ENCODE measurements around the gene SPACDR.

SPACDR gene

DNA sequence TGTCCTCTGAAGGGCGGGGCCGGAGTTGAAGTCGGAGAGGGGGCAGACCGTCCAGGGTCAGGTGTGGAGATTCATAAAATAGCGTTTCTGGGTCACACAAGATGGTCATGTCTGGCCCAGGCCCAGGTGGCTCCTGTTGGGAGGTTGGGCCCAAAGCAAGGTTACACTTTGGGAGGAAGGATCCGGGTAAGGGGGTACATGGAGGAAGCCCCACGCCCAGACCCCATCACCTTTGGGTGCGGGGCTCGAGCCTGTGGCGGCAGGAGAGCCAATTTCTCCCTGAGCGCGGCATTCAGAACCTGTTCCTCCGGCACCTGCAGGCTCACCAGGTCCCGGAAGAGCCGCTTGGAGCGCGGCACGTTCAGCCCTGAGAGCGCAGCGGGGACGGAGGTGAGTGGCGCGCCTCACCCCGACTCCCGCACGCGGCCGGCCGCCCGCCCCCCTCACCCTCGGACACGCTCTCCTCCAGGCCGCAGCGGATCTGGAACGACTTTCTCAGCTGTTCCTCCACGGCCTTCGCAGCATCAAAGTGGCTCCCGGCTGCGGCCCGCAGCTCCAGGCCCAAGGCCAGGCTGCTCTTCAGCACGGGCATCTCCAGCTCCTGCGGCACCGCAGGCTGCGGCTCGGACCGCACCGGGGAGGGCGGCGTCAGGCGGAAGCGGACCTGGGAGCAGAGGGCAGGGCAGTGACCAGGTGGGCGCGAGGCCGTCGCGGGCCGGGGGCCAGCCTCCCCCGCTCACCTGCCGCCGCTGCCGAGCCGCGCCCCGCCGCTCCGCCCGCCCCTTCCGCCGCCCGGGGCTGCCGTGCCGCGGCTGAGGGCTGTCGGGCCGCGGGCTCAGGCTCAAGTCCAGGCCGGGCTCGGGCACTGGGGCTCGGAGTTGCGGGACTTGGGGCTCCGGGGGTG, 28.4 kb downstream of the SPACDR start:
- DNase-seq (ENCODE audit: insufficient read length, low spot score) (no peak), FAIRE-seq (no peak)
- TF ChIP-seq, protein P1, sequence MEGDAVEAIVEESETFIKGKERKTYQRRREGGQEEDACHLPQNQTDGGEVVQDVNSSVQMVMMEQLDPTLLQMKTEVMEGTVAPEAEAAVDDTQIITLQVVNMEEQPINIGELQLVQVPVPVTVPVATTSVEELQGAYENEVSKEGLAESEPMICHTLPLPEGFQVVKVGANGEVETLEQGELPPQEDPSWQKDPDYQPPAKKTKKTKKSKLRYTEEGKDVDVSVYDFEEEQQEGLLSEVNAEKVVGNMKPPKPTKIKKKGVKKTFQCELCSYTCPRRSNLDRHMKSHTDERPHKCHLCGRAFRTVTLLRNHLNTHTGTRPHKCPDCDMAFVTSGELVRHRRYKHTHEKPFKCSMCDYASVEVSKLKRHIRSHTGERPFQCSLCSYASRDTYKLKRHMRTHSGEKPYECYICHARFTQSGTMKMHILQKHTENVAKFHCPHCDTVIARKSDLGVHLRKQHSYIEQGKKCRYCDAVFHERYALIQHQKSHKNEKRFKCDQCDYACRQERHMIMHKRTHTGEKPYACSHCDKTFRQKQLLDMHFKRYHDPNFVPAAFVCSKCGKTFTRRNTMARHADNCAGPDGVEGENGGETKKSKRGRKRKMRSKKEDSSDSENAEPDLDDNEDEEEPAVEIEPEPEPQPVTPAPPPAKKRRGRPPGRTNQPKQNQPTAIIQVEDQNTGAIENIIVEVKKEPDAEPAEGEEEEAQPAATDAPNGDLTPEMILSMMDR (IDR thresholded peaks at IDR 0.05; ENCODE audit: insufficient read depth, missing control alignments), result no peak

GRCh38 chr7:100434297-100435144, 29.5 kb downstream of the SPACDR start:
- no peak for FAIRE-seq
- DNase-seq (ENCODE audit: insufficient read length, low spot score), result no peak

DNA sequence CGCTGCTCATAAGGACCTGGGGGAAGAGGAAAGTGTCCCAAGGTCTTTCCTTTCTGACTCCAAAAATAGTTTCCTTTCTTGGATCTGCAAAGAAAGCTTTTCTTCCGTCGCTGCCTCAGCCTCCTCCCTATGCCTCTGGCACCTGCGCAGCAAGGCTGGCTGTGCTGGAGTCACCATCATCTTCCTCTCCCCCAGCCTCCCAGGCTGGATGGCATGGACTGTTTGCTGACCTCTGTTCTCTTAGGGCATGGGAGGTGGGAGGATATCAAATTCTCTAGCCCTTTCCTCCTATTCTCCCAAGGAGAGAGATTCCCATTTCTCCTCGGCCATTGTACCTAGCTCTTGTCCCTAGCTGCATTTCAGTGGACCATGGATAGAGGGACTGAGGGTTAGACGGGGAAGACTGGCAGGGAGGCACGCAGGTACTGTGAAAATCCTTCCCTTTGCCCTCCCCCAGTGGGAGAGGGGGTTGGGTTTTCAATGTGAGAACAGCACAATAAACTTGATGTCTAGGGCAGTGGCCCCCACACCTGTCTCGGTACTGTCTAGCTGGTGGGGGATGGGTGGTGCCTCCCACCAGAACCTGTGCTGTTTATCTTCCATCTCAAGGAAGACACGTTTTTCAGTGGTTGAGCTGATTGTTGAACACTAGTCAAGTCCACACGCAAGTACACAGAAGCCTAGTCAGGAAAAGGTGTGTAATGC, 30.3 kb downstream of the SPACDR start:
- DNase-seq (ENCODE audit: insufficient read length, low spot score) (no peak), FAIRE-seq (no peak)
- TF ChIP-seq, protein P1 (IDR thresholded peaks at IDR 0.05; ENCODE audit: insufficient read depth, missing control alignments), result no peak

More at GRCh38 chr7:100434297-100435144, 29.5 kb downstream of the SPACDR start:
- TF ChIP-seq, protein P1 (IDR thresholded peaks at IDR 0.05; ENCODE audit: insufficient read depth, missing control alignments), result no peak

- FAIRE-seq, result no peak
- TF ChIP-seq, protein P1 (IDR thresholded peaks at IDR 0.05; ENCODE audit: insufficient read depth, missing control alignments), result no peak
Observed at GRCh38 chr7:100433276-100433591, 30.8 kb downstream of the SPACDR start.

DNA sequence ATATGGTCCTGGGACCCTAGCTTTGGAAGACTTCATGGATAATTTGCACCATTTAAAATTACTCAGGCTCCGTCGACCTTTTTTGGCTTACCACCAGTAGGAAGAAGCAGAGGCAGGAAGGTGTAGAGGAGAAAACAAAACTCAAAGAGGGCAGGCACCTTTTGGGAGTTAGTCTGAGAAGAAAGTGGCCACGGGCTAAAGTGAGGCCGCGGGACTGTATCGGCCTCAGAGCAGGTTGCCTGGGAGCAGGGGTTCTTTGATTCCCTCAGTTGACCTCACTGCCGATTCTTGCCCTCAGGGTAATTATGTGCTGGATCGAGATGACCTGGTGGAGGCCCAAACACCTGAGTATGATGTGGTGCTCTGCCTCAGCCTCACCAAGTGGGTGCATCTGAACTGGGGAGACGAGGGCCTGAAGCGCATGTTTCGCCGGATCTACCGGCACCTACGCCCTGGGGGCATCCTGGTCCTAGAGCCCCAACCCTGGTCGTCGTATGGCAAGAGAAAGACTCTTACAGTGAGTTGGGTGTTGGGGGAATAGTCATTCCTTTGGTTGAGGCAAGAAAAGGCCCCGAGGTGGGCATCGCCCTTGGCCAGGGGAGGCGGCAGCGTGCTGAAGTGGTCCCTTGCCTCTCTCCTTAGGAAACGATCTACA, 31.3 kb downstream of the SPACDR start:
- FAIRE-seq (no peak), DNase-seq (ENCODE audit: insufficient read length, low spot score) (no peak)
- TF ChIP-seq, protein P1 (IDR thresholded peaks at IDR 0.05; ENCODE audit: insufficient read depth, missing control alignments), result no peak

More at GRCh38 chr7:100433276-100433591, 30.8 kb downstream of the SPACDR start:
- DNase-seq (ENCODE audit: insufficient read length, low spot score), result no peak

DNA sequence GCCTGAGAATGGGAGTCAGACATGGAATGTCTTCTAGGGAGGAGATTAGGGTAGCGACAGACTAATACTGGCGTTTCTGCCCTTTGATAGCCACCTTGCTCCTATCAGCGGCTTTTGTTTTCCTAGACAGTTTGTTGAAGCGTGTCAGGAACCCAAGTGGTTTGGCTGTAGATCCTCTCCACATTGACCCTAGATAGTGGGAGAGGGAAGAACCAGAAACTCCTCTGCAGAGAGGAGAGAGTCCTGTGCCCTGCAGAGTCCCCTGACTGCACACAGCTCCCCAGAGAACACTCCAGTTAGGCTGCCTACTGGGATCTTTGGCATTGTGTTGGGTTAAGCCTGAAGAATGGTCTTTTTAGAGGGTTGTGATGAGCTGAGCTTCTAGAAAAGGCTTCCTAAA, 32.0 kb downstream of the SPACDR start:
- FAIRE-seq (no peak), DNase-seq (ENCODE audit: insufficient read length, low spot score) (no peak)
- TF ChIP-seq, protein P1 (IDR thresholded peaks at IDR 0.05; ENCODE audit: insufficient read depth, missing control alignments), result no peak
